ENCODE results near the gene ANXA3.

DNA sequence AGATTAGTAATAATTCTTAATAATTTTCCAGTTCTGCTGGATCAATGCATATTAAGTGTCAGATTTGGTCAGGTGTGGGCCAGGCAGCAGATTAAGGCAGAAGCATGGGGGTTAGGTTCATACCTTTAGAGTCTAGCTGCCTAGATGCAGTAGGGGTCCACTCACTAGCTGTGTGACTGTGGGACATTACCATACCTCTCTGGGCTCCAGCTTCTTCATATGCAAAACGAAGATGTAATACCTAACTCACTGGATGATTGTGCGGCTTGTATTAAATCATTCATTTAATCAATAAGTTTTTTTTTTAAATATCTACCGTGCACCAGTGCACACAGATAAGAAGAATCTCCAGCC, 1.4 kb downstream of the ANXA3 start:
- TF ChIP-seq POLR2A (IDR thresholded peaks at IDR 0.05; ENCODE audit: low read length): no peak
- no peak for TF ChIP-seq GATA1 (IDR thresholded peaks at IDR 0.05; ENCODE audit: low read depth, low read length)

Measured in erythroblast (primary cell).